OCI-LY1 (cell line): ENCODE results near the gene MARCHF10.

Source experiments
- CTCF ChIP-seq: fragments of 200-600 bp; sonication (generic), shearing (Covaris generic); IDR thresholded peaks from 2 replicates; pipeline ENCODE4 v1.5.1; 2017; ENCODE audit warnings: mild to moderate bottlenecking, antibody characterized with exemption, low read length, moderate library complexity, mixed read lengths
- EZH2 ChIP-seq: fragments of 200-600 bp; sonication (generic), shearing (Covaris generic); IDR thresholded peaks from 2 replicates; pipeline ENCODE4 v1.8.0; 2017; ENCODE audit warnings: borderline replicate concordance, mixed run types, mild to moderate bottlenecking, antibody characterized with exemption, low read length, moderate library complexity, mixed read lengths

DNA sequence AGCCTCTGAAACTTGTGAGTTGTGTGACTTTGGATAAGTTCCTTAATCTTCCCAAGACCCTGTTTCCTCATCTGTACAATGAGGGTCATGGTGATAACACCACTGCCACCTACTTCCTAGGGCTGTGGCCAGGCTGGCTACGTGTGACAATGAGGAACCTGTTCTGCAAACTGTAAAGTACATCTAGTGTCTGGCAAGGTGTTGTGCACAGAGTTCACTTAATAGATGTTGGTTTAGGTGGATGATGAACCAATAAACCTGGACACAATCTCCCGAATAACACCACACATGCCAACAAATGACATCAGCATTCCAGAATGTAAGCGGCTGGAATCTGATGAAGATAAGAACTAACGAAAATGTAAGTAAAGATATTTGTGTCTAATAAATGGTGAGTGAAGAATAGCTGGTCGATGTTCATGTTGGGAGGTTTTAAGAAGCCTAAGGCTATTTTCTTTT lies 82.3 kb downstream of the MARCHF10 start:
- no peak for TF ChIP-seq EZH2
- no peak for TF ChIP-seq CTCF
